Endometrium (tissue), 2 donors: ENCODE results near the gene RUNX1.

Source experiments
- FAIRE-seq: peaks from 2 replicates; lab custom pipeline; 2012; peaks lifted over from hg19 to GRCh38; lab: Jason Lieb, UNC
- donor health status: control.
- donor health status: control.

RUNX1 gene

GRCh38 chr21:34825101-34825500 lies 224.0 kb downstream of the RUNX1 start:
- FAIRE-seq = no peak

GRCh38 chr21:34824314-34824713 lies 224.8 kb downstream of the RUNX1 start:
- FAIRE-seq = no peak

DNA sequence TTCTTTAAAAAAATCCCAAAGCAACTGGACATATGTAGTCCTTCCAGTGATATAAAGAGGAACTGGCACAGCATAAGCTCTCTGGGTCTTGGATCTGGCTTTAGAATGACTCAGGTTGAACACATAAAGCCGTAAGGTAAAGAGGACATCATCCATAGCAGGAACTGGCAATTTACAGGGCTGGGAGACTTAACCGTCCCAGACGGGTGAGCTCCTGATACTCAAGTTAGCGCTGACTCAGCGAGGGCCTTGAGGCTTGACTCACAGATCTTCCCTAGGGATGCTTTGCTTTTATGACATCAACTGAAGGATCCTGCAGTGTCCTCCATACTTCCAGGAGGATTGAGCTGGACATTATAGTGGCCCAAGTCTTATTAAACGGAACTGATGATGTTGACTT lies 226.2 kb downstream of the RUNX1 start:
- FAIRE-seq = no peak

DNA sequence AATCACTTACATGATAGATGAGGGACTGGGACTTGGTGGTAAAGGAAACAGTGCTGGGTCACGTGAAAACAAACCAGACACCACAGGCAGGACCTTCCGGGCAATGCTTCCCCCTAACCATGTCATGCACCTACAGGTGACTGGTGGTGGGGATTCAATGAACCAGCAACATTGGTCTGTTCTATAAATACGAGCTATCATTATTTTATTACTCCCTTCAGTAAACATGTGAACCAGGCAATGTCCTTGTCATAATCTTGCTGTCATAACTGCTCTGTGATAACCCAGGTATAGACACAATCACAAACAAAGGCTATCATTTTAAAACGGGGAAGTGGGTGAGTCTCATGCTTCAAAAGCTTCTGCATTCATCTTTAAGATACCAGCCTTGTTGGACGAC lies 226.9 kb downstream of the RUNX1 start:
- FAIRE-seq = no peak

DNA sequence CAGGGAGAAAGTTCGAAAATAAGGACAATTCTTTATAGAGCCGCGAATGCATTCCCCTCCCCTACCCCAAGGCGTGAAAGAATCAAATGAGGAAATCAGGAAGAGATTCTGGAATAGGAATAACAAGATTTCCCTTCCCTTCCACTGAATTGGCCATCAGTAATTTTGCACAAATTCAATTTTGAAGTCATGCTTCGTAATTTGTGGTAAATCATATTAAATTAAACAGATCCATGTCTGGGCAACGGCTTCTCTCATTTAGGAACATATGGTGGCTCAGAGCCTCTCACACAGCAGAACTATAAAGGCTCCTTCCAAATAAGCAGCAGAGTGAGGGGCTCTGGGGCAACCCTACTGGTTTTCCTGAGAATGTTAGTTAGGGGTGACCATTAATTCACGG lies 227.4 kb downstream of the RUNX1 start:
- no peak for FAIRE-seq

GRCh38 chr21:34820051-34820450 lies 229.1 kb downstream of the RUNX1 start:
- no peak for FAIRE-seq

DNA sequence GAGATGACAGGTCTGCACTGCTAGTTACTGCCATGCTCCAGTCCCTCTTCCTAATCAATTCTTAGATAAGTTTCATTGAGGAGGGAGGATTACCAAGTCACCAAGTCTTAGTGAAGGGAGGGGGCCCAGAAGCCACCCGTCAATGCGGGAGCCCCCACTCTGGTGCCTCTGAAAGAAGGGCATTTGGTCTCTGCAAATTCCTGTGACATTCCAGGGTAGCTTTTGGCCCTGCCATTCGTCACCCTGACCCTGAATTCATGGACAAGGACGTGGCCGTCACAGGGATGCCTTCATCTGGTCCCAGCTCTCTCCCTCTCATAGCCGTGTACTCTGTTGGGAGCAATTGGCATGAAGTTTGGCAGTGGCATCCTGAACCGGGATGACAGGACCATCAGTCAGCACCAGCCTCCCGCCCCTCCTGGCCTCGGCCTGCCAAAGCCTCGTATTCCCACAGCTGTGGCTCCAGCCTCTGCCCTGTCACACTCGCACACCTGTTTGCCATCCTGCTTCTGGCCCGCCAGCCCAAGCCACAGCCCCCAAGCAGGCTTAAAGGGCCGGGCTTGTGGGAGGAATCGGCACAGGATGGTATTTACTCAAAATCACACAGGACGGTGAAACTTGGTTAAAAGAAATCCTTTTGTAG lies 229.6 kb downstream of the RUNX1 start:
- FAIRE-seq = no peak

GRCh38 chr21:34818662-34819158 lies 230.4 kb downstream of the RUNX1 start:
- no peak for FAIRE-seq

GRCh38 chr21:34817821-34818661 lies 231.1 kb downstream of the RUNX1 start:
- no peak for FAIRE-seq

DNA sequence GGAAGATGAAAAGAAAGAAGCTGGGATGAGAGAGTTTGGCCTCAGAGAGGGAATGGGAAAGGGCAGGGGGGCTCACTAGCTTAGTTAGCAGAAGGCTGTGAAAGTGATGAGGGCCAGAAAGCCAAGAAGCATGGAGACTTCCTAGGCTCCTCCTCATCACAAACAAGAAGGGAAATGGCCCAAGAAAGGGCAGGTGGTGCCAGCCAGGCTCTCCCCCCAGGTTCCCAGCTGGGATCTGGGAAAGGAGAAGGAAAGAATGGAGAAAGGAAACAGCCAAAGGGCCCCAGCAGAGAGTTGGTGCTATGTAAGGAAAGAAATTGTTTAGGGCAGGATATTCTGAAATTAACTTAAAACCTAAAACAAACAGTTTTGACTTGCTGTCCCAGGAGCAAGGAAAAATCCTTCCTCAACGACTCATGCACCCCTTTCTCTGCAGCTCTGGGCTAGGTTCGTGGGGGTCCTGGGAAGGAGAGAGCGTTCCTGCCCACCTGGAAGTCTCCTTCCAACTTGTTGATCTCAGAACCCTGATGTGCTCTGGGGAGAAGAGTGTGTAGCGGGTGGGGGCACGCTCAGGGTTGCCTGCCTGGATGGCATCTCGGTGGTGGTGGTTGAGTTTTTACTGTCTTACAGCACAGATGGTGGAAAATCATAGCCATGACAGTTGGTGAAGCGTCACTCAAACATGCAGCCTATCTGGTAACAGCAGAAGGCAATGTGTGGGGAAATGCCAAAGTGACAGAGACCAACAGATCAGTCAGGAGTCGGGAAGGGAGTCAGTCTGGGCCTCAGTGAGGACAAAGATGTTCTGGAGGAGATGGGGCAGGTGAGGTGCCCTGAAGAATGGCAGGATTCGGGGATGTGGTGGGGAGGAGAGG lies 233.0 kb downstream of the RUNX1 start:
- no peak for FAIRE-seq

DNA sequence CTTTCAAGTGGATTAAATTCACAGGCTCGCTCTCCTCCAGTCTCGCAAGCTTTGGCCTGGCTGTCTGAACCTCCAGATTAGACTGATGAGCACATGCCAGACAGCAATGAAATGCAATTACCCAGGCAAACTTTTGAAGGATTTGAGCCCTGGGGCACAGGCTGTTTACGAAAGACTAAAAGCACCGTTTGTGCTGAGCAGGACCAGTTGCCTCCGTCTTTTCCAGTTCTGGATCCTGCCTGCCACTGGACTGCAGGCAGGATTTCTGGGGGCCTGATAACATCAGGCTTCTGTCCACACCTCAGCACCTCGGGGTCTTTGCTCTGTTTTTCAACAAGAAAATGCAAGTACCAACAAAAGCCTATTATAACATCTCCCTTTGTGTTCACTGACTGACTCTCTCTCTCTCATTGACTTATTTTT lies 234.6 kb downstream of the RUNX1 start:
- FAIRE-seq = no peak

DNA sequence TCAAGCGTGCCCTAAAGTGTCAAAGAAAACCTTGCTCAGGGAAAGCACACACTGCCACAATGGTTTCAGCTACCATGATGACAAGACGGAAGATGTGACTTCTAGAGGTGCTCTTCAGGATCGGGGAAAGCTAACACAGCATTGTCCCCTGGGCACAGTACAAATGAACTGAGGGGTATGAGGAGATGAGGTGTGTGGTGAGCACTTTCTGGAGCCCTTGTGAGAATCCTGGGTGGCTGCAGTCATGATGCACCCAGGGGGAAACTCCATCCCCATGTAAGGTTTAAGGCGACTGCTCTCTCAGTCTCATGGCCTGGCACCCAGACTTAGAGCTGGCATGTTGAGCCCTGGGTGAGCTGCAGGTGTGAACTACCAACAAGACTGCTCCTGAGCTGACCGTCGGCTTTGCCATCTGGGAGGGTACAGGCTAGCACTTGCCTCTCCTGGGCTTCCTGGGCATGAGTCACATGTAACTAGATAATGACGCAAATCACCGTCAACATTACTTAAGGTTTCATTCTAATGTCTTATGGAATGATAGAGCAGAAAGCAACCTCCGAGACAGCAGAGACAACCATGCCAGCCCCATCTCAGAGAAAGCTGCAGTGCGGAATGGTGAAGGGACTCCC lies 235.7 kb downstream of the RUNX1 start:
- no peak for FAIRE-seq

DNA sequence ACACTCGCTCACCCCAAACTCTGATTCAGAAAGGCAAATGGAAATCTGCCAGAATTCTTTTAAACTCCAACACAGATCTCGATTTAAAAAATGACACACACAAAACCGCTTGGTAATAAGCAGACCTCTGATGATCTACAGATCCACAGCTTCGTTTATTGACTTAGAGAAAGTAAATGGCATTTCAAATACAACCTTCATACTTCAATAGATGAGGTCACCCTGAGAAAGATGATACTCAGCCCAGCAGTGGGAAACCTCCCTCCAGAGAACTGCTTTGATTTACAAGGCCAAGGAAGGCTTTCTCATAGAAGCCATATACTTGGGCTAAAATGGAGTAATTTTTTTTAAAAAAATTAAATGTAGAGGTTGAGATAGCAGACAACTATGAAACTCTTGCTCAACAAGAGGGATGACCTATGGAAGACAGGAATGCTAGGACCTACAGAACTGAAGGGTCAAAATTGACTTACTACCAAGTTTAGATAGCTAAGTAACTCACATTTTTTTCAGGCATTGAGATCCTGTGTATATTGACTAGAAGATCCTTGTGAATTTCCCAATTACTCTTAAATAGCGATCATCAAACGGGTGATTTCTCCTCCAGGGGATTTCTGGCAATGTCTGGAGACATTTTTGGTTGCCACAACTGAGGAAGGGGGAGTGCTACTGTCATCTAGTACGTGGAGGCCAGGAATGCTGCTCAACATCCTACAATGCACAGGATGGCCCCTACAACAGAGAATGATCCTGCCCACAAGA lies 236.4 kb downstream of the RUNX1 start:
- no peak for FAIRE-seq

DNA sequence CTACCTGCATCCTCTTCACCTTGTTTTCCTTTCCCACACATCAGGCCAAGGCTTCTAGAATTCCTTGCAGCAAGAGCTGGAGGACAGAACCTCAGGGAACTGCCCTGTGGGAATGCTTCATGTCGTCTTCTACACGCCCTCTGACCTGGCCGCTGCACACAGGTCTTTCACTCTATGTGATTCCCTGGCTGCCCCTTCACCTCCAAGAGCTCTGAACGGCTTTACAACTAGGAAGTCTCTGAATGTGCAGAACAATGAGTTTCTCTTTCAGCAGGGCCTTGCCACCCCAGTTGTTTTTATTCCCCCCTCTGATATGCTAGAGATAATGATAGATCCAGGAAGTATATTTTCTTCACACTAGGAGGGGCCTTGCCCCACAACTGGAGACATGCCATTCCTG lies 237.7 kb downstream of the RUNX1 start:
- FAIRE-seq = no peak

DNA sequence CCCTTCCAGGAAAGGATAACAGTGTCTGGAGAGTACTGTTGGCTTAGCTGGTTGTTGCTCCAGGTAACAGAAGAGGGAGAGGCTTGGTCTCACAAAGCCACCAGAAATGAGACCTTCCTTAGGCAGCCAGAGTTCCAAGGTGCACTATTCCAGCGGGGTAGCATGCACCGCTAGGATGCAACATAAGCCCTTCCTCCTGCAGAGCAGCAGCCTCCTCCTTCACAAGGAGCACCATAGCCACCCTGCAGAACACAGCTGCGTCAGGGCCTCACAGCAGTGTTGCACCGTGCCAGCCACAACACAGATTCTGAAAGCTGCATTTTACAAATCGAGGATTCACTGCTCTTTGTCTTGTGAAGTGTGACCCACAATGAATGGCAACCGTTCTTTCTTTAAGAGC lies 238.3 kb downstream of the RUNX1 start:
- no peak for FAIRE-seq

DNA sequence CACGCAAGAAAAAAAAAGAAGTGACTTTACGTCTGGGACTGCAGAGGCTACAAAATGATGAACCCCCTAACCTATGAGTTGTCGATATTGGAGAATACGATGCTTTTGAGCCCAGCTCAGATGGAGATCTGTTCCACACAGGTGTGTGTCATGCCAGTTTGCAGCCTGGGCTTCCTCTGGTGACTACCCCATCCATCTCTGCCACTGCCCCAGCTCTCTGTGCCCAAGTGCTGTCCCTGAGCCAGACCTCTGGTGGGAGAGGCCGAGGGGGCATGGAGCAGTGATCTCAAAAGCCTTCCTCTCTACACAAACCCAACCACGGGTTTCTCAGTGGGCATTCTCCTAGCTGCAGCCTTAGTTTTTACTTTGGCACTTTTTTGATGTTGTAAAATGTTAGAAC lies 239.3 kb downstream of the RUNX1 start:
- no peak for FAIRE-seq

- no peak for FAIRE-seq
Measured at GRCh38 chr21:34808569-34809204, 240.4 kb downstream of the RUNX1 start.

DNA sequence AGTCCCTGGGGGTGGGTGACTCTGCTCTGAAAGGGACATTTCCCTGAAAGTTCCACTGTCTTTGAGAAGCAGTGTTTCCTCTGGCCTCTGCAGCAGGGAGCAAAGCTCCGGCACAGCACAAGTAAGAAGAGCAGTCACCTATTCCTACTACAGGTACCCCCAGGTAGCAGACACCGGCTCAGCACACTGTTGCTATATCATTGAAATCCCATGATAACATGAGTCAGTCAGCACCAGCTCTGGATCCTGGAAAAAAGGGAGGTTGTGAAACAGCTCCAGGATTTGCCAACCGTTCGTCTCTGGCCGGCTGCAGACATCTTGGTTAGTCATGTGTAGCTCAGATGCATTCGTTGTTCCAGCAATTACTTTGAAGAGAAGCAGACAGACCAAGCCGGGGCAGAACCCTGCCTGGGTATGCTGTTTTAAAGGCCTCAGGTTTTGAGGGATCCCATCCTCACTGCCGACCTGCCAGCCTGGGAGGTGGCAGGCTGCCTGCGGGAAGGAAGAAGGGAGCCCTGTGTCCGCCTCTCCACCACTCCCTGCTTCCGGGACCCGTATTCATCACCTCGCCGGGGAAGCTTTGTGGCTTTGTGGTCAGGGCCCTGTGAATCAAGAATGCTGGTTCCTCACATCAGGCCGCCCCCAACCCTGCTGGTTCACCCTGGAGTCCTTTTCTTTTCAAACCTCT lies 241.1 kb downstream of the RUNX1 start:
- no peak for FAIRE-seq

DNA sequence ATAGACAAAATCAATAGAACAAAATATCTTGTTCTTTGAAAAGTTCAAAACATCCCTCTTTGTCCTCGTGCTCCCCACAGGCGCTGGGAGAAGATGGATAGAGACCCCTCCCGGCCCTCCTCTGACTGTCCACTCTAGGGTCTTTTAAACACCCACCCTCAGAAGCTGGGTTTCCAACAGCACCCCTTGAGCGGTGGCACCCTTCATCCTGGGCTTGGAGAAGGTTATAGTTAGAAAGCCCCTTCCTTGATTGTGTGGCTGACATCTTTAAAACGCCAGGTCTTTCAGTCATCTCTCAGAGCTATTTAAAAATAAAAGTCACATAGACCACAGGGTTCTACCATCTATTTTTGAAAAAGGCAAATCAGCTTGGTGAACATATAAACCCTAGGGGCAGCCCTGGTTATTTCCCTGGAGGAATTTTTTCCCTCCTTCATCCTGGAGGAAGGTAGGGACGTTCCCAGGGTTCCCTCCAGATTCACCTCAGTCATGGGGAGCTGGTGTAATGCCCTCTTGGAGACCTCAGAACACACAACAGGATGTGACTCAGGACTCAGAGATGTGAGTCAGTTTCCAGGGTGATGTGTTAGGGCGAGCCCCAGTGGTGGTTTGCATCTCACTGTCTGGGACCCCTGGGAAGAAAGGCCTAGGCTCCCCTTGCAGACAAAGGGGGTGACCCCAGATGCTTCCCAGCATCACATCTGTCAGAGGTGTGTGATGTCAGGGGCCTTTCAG lies 241.8 kb downstream of the RUNX1 start:
- no peak for FAIRE-seq

DNA sequence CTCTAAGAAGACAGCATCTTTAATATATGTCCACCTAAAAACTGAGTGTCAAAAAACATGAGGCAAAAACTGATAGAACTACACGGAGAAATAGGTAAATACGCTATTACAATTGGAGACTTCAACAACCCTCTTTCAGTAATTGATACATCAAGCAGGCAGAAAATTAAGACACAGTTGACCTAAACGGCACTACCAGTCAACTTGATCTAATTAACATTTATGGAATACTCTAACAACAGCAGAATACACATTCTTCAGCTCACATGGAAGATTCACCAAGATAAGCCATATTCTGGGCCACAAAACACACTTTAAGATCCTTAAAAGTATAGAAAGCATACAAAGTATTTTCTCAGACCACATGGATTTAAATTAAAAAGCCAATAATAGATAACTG lies 242.7 kb downstream of the RUNX1 start:
- no peak for FAIRE-seq
